HG03575 (cell line): ENCODE data around the gene CFAP69.
A peak's percentile ranks its signal among the peaks of the same experiment; 100 is the strongest.
"Not testable (repeated sequence)": the region's sequence is repeated elsewhere in the genome, so short reads cannot be mapped to it uniquely, and the experiment has no call there.

Experiments used
- ATAC-seq: cut with Tn5 transposase; IDR thresholded peaks from one replicate; pipeline ENCODE4 v1.9.1; 2021; ENCODE audit not compliant: unreplicated experiment, insufficient number of reproducible peaks, low FRiP score; ENCODE audit errors: extremely low read depth

CFAP69 gene

GRCh38 chr7:90320801-90321494 lies 76.0 kb downstream of the CFAP69 start, which contains the start of gene FAM237B:
Gene FAM237B (minus strand): TSS chr7:90321304. CDS start chr7:90319748, 1,556 bp downstream.
- no peak for ATAC-seq

GRCh38 chr7:90322837-90323236 lies 77.9 kb downstream of the CFAP69 start:
- no peak for ATAC-seq

- ATAC-seq: no peak
These were observed 81.5 kb downstream of the CFAP69 start for GRCh38 chr7:90326500-90326899.

GRCh38 chr7:90334193-90334843 lies 89.3 kb downstream of the CFAP69 start:
- no peak for ATAC-seq

- ATAC-seq: not testable (repeated sequence)
These were observed 90.0 kb downstream of the CFAP69 start for GRCh38 chr7:90334926-90335325.

GRCh38 chr7:90337106-90337505 lies 92.1 kb downstream of the CFAP69 start:
- no peak for ATAC-seq

GRCh38 chr7:90345016-90345415 lies 100.0 kb downstream of the CFAP69 start:
- no peak for ATAC-seq

GRCh38 chr7:90345595-90346335 lies 100.8 kb downstream of the CFAP69 start:
- peak; percentile 1 for ATAC-seq

GRCh38 chr7:90346336-90347125 lies 101.6 kb downstream of the CFAP69 start, which contains the start of gene GTPBP10:
Gene GTPBP10 (plus strand): TSS chr7:90346716. CDS start chr7:90346742, 26 bp downstream.
- ATAC-seq: peak; percentile 77

GRCh38 chr7:90347759-90348158 lies 102.8 kb downstream of the CFAP69 start:
- no peak for ATAC-seq

GRCh38 chr7:90349305-90349704 lies 104.3 kb downstream of the CFAP69 start:
- no peak for ATAC-seq

- not testable (repeated sequence) for ATAC-seq
These were observed 105.1 kb downstream of the CFAP69 start for GRCh38 chr7:90350032-90350431.

GRCh38 chr7:90351987-90352386 lies 107.0 kb downstream of the CFAP69 start:
- no peak for ATAC-seq
